ENCODE measurements around the gene RMDN3.

RMDN3 gene

DNA sequence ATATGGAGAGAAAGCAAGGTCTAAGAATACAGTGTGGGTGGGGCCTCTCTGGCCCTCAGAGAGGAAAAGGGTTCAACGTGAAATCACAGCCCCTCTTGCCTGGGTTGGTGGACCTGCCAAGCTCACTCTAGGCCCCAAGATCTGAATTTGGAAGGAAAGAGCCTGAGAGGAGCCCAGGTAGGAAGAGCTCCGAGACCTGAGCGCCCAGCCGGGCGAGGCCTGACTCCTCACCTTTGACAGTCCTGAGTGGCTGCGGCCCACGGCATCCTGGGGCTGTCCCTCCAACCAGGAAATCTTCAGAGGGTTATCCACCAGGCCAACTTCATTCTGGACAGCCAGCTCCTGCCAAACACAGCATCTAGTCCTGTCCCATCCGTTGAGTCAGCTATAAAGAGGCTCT is 18.4 kb upstream of the RMDN3 start:
- TF ChIP-seq SUZ12 (IDR thresholded peaks at IDR 0.05; ENCODE audit: extremely low read depth, insufficient read depth, insufficient read length) (no peak), YY1 (IDR thresholded peaks at IDR 0.05; ENCODE audit: insufficient read depth, insufficient read length) (no peak), ZNF274 (IDR thresholded peaks at IDR 0.05; ENCODE audit: low read depth, low read length) (no peak)
- no peak overlapping the region for H3K4me3 ChIP-seq (ENCODE audit: insufficient read length, low read depth)
- H3K4me1 ChIP-seq (ENCODE audit: insufficient read depth, insufficient read length), result no peaks in the 10 kb centered on the region
- peaks cover 73% of the 10 kb centered on the region for H3K36me3 ChIP-seq (ENCODE audit: insufficient read depth, insufficient read length, low read length)
- H3K27me3 ChIP-seq (ENCODE audit: insufficient read depth, insufficient read length), result no peaks in the 10 kb centered on the region
- no peak for DNase-seq (ENCODE audit: low read depth, low spot score)
- H3K9ac ChIP-seq (ENCODE audit: insufficient read length, low read depth), result no peak overlapping the region
- no peaks in the 10 kb centered on the region for H3K9me3 ChIP-seq (ENCODE audit: insufficient read depth, low read length)

DNA sequence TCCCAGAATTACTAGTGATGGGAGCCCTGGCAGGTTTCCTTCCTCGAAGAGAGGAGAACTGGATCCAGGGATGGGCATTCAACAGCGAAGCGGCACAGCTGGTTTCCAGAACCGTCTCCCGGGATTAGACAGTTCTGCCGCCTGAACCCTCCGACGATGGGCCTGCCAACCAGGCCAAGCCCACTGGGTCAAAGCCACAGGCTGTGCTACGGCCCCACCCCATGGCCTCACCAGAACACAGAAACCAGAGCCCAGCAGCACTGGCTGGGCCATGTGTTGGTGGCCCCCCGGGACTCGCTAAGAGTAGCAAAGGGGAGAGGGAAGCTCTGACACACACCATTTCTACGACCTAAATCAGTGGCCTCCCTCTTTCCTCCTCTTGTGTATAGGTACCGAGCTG is 17.0 kb upstream of the RMDN3 start:
- H3K27me3 ChIP-seq (ENCODE audit: insufficient read depth, insufficient read length), result no peaks in the 10 kb centered on the region
- no peak for TF ChIP-seq YY1 (IDR thresholded peaks at IDR 0.05; ENCODE audit: insufficient read depth, insufficient read length)
- TF ChIP-seq ZNF274 (IDR thresholded peaks at IDR 0.05; ENCODE audit: low read depth, low read length), result no peak
- TF ChIP-seq SUZ12 (IDR thresholded peaks at IDR 0.05; ENCODE audit: extremely low read depth, insufficient read depth, insufficient read length), result no peak
- H3K9me3 ChIP-seq (ENCODE audit: insufficient read depth, low read length), result no peaks in the 10 kb centered on the region
- no peak overlapping the region for H3K9ac ChIP-seq (ENCODE audit: insufficient read length, low read depth)
- H3K4me3 ChIP-seq (ENCODE audit: insufficient read length, low read depth), result no peak overlapping the region
- H3K4me1 ChIP-seq (ENCODE audit: insufficient read depth, insufficient read length), result peaks cover 8% of the 10 kb centered on the region
- no peak for DNase-seq (ENCODE audit: low read depth, low spot score)
- peaks cover 83% of the 10 kb centered on the region for H3K36me3 ChIP-seq (ENCODE audit: insufficient read depth, insufficient read length, low read length)

DNA sequence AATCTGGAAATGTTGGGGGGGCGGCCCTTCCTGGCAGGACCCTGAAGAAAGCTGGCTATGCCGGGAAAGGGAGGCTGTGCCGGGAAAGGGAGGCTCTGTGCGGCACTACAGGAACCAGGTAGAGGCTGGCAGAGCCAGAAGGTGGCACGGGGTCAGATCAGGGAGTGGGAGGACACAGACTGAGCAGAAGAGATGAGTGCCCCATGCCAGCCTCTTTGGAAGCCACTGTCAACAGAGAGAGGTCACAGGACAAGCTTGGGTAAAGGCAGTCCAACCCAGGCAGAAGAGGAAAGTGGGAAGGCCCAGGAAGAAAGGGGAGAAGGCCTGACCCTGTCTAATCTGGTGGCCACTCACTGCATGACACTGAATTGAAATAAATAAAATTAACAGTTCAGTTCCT is 16.2 kb upstream of the RMDN3 start:
- Histone ChIP-seq H3K4me1 (ENCODE audit: insufficient read depth, insufficient read length) (peaks cover 11% of the 10 kb centered on the region), H3K9ac (ENCODE audit: insufficient read length, low read depth) (no peak overlapping the region), H3K4me3 (ENCODE audit: insufficient read length, low read depth) (no peak overlapping the region), H3K9me3 (ENCODE audit: insufficient read depth, low read length) (no peaks in the 10 kb centered on the region), H3K27me3 (ENCODE audit: insufficient read depth, insufficient read length) (no peaks in the 10 kb centered on the region), H3K36me3 (ENCODE audit: insufficient read depth, insufficient read length, low read length) (peaks cover 76% of the 10 kb centered on the region)
- no peak for DNase-seq (ENCODE audit: low read depth, low spot score)
- TF ChIP-seq YY1 (IDR thresholded peaks at IDR 0.05; ENCODE audit: insufficient read depth, insufficient read length) (no peak), SUZ12 (IDR thresholded peaks at IDR 0.05; ENCODE audit: extremely low read depth, insufficient read depth, insufficient read length) (no peak), ZNF274 (IDR thresholded peaks at IDR 0.05; ENCODE audit: low read depth, low read length) (no peak)

DNA sequence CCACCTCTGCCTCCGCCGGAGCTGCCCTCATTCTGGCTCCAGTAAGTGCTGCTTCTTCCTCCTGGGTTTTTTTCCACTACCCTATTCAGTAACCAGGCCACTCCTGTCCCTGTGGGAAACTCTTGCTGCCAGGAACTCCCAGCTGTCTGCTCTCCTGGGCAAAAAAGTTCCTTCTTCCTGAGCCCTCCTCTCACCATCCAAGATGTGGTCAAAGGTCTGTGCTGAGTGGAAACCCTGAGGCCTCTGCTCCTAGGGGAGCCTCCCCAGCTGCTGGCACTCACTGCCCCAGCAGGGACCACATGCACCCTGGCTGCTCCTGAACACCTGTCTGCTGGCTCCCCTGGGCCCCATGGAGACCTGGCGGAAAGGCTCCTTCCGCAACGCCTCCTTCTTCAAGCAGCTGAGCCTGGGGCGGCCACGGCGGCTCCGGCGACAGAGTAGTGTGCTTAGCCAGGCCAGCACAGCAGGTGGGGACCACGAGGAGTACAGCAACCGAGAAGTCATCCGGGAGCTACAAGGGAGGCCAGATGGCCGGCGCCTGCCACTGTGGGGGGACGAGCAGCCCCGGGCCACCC is 15.2 kb upstream of the RMDN3 start:
- Histone ChIP-seq H3K9me3 (ENCODE audit: insufficient read depth, low read length) (no peaks in the 10 kb centered on the region), H3K9ac (ENCODE audit: insufficient read length, low read depth) (no peak overlapping the region), H3K4me3 (ENCODE audit: insufficient read length, low read depth) (no peak overlapping the region), H3K4me1 (ENCODE audit: insufficient read depth, insufficient read length) (peaks cover 17% of the 10 kb centered on the region), H3K36me3 (ENCODE audit: insufficient read depth, insufficient read length, low read length) (peaks cover 66% of the 10 kb centered on the region), H3K27me3 (ENCODE audit: insufficient read depth, insufficient read length) (no peaks in the 10 kb centered on the region)
- DNase-seq (ENCODE audit: low read depth, low spot score), result no peak
- TF ChIP-seq ZNF274 (IDR thresholded peaks at IDR 0.05; ENCODE audit: low read depth, low read length), result no peak
- no peak for TF ChIP-seq SUZ12 (IDR thresholded peaks at IDR 0.05; ENCODE audit: extremely low read depth, insufficient read depth, insufficient read length)
- no peak for TF ChIP-seq YY1 (IDR thresholded peaks at IDR 0.05; ENCODE audit: insufficient read depth, insufficient read length)

DNA sequence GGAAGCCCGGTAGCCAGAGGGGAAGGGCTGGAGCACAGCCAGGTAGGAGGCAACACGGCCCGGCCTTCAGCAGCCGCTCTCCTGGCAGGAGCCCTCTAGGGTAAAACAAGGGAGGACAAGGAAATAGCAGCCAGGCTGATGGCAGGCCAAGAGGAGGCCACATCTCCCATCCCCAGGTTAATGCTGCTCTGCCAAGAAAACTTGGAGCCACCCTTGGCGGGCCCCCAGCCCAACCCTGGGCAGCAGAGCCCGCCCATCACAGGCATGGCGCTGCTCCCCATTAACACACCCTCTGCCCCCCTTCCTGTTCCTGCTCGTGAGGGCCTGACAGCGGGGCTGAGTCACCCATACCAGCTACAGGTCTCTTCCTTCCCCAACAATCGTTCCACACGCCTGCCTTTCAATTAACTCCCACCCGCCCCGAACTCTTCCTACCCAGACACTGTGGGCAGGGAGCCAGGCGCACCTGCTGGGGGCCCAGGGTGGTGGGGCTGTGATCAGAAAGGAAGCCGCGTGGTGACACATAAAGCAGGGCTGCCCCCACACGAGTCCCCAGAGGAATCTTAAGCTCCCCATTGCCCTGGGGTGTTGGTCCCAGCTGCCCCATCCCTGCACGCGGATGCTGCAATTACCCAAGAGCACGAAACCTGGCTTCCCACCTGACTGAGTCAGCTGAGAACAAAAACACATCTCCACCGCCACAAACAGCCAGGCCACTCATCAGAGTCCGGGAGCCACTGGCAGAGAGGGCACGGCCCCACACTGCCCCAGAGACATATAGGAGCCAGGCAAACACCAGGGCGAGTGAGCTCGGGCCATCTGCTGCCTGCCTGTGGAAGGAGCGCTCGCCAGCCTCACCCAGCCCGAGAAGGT is 14.5 kb upstream of the RMDN3 start, which contains the start of gene C15orf62:
C15orf62 (plus strand) TSS at position 707 of the 873 bp plus-strand sequence. CDS start 516 bp downstream, outside the sequence.
- Histone ChIP-seq H3K36me3 (ENCODE audit: insufficient read depth, insufficient read length, low read length) (peaks cover 58% of the 10 kb centered on the region), H3K9ac (ENCODE audit: insufficient read length, low read depth) (peak within 1 kb of the TSS; percentile 42), H3K4me1 (ENCODE audit: insufficient read depth, insufficient read length) (peaks cover 17% of the 10 kb centered on the region), H3K9me3 (ENCODE audit: insufficient read depth, low read length) (no peaks in the 10 kb centered on the region), H3K27me3 (ENCODE audit: insufficient read depth, insufficient read length) (no peaks in the 10 kb centered on the region), H3K4me3 (ENCODE audit: insufficient read length, low read depth) (no peak within 1 kb of the TSS)
- no peak for DNase-seq (ENCODE audit: low read depth, low spot score)
- TF ChIP-seq SUZ12 (IDR thresholded peaks at IDR 0.05; ENCODE audit: extremely low read depth, insufficient read depth, insufficient read length) (no peak), YY1 (IDR thresholded peaks at IDR 0.05; ENCODE audit: insufficient read depth, insufficient read length) (no peak), ZNF274 (IDR thresholded peaks at IDR 0.05; ENCODE audit: low read depth, low read length) (no peak)

DNA sequence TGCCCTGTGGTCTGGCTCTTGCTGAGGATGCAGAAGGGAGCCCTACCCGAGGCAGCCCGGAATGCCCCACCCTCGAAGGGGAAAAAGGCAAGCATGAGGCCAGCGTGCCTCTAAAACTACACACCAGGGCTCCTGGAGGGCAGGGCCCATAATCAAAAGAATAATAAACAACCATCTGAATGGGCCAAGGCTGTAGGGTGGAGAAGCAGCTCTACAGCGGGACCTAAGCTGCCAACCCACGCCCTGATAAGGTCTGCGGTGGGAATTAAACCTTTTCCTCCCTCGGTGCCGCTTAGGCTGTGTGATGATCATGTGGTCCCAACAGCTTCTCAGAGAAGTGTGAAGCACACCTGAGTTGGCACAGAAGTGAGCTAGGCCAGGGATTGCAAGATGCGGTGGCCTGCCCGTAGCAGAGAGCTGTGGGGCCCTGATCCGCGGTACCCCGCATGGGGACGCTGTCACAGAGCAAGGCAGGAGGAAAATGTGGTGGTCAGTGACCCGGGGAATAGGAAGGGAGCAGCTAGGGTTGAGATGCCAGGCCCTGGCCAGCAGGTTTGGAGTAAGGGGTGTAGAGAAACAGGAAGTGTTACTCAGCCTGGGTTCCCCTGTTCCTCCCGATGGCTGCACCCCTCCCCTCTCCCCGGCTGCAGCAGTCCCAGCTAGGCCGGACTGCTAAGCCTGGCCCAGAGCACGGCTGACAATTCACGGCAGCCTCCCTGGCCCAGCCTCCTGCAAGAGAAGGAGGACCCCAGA is 13.6 kb upstream of the RMDN3 start:
- DNase-seq (ENCODE audit: low read depth, low spot score), result no peak

More for the DNA sequence above, 13.6 kb upstream of the RMDN3 start:
- no peak overlapping the region for H3K4me3 ChIP-seq (ENCODE audit: insufficient read length, low read depth)
- no peaks in the 10 kb centered on the region for H3K27me3 ChIP-seq (ENCODE audit: insufficient read depth, insufficient read length)
- H3K4me1 ChIP-seq (ENCODE audit: insufficient read depth, insufficient read length), result peaks cover 17% of the 10 kb centered on the region
- TF ChIP-seq ZNF274 (IDR thresholded peaks at IDR 0.05; ENCODE audit: low read depth, low read length), result no peak
- no peak for TF ChIP-seq YY1 (IDR thresholded peaks at IDR 0.05; ENCODE audit: insufficient read depth, insufficient read length)
- peaks cover 50% of the 10 kb centered on the region for H3K36me3 ChIP-seq (ENCODE audit: insufficient read depth, insufficient read length, low read length)
- H3K9ac ChIP-seq (ENCODE audit: insufficient read length, low read depth), result peak overlapping the region; percentile 42
- H3K9me3 ChIP-seq (ENCODE audit: insufficient read depth, low read length), result no peaks in the 10 kb centered on the region
